ENCODE results near the gene SLCO2A1.

SLCO2A1 gene

GRCh38 chr3:133999891-134000685 is 29.6 kb downstream of the SLCO2A1 start:
- DNase-seq (ENCODE audit: low read depth in 2 of 2): no peak

DNA sequence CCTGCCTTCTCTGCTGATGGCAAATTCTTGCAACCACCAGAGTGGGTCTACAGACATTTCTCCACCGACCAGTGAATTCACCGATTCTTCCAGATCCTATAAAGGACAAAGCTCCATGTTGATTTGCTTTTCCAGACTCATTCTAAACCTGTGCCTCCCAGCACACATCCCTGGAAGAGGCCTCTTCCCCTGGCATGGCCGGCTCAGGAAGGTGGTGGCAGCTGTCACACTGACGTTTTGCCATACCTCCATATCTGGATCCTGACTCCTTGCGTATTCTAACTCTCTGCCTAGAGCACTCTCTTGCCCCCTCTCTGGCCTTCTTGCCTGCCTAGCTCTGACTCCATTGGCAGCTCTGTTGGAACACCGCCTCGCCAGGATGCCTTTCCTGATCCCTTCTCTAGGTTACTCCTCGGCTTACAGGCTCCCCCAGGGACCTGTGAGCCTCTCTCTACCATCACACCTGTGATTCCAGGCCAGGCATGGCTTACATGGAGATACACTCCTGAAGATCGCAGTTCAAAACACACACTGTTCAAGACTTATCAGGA is 31.0 kb downstream of the SLCO2A1 start:
- no peak for DNase-seq (ENCODE audit: low read depth in 2 of 2)

GRCh38 chr3:133997871-133998635 is 31.7 kb downstream of the SLCO2A1 start:
- DNase-seq (ENCODE audit: low read depth in 2 of 2): no peak

- no peak for DNase-seq (ENCODE audit: low read depth in 2 of 2)
These were observed 32.7 kb downstream of the SLCO2A1 start for GRCh38 chr3:133996996-133997395.

DNA sequence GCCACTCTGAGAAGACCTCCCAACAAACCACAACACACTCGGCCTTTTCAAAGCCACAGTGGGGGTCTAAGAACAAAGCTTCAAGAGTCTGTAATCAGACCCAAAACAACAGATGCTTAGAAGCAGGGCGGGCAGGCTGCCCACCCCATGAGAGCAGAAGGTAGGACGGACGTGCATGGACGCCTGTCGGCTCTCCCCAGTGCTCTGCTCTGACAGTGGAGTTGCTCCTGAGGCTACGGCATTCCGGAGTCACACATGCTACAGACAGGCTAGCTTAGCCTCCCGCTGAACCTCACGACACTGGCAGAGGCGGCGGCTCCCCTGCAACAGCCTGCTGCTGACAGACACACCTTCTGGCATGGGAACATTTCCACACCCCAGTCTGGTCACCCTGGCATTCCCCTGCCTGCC is 33.5 kb downstream of the SLCO2A1 start:
- no peak for DNase-seq (ENCODE audit: low read depth in 2 of 2)

DNA sequence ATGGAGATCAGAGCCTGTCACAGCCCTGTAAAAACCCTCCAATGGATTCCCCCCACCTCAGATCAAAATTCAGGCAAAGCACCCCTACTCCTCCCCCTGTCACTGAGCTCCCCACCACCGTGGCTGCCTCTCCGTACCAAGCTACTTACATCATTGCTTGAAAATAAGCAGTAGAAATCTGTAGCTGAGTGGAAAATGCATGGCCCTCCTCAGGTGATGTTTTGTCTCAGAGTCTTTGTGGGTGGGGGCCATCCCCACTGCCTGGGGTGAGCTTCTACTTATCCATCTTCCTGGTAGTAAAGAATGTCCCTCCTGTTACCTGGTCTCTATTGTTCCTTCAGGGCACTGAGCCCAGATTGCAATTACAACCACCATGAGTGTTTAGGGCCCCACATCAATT is 34.5 kb downstream of the SLCO2A1 start:
- no peak for DNase-seq (ENCODE audit: low read depth in 2 of 2)

GRCh38 chr3:133994166-133994890 is 35.4 kb downstream of the SLCO2A1 start:
- no peak for DNase-seq (ENCODE audit: low read depth in 2 of 2)

- DNase-seq (ENCODE audit: low read depth in 2 of 2): no peak
These were observed 36.6 kb downstream of the SLCO2A1 start for GRCh38 chr3:133992951-133993620.

- no peak for DNase-seq (ENCODE audit: low read depth in 2 of 2)
These were observed 37.3 kb downstream of the SLCO2A1 start for GRCh38 chr3:133992381-133992780.

- no peak for DNase-seq (ENCODE audit: low read depth in 2 of 2)
These were observed 38.1 kb downstream of the SLCO2A1 start for GRCh38 chr3:133991637-133992036.

DNA sequence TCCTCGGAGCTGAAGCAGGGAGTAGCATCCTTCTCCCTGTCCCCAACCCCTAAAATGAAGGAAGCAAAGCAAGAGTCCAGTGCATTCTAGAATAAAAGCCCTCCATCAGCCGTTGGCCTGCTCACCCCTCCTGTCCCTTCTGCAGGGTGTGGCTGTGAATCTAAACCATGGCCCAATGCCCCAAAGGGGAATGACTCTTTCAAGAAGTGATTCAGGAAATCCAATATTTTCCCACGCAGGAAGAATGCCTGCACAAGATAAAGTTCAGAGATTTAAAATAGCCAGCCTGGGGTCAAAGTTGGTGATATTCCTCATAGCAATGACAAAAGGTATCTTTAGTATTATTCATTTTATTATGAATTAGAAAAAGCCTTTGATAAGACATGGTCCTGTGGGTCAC is 38.5 kb downstream of the SLCO2A1 start:
- no peak for DNase-seq (ENCODE audit: low read depth in 2 of 2)

- no peak for DNase-seq (ENCODE audit: low read depth in 2 of 2)
These were observed 39.6 kb downstream of the SLCO2A1 start for GRCh38 chr3:133989936-133990702.

DNA sequence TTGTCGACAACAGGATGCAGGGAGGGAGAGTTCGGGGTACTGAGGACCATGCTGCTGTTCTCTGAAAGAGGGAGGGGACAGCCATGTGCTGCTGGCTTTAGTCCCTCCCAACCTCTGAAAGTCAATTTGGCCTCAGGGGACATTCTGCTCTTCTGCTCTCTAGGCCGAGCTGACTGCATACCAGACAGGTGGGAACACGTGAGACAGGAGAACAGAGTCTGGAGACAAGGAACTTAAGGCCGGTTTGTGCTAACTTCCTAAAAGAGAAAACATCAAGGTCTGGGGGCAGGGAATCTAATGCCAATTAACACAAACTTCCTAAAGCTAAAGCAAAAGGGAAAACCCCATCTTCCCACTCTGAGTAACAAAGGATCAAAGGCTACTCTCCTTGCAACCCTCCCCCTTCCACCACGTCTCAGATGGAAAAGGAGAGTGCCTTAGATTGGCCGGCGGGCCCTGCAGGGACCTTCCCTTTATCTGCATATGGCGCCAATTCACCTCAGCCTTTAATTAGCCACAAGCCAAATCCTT is 41.0 kb downstream of the SLCO2A1 start:
- no peak for DNase-seq (ENCODE audit: low read depth in 2 of 2)

DNA sequence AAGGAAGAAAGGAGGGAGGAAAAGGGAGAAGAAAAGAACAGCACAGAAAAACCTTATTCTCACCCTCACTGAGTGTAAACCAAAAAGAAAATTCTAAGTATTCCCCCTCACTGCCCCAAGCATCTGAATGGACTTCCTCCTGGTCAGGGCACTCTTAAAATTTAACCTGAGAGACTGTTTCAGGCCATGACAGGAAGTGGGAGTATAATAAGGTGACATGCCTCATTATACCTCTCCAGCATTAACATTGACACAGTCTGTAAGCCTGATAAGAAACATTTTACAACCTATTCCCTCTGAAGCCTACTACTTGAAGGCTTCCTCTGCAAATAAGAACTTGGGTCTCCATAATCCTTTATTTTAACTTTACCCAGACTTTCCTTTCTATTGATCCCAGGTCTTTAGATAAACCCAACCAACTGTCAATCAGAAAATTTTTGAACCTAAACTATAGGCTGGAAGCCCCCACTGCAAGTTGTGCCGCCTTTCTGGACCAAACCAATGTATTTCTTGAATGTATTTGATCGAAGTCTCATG is 41.7 kb downstream of the SLCO2A1 start:
- DNase-seq (ENCODE audit: low read depth in 2 of 2): no peak

GRCh38 chr3:133987136-133987535 is 42.6 kb downstream of the SLCO2A1 start:
- DNase-seq (ENCODE audit: low read depth in 2 of 2): no peak

DNA sequence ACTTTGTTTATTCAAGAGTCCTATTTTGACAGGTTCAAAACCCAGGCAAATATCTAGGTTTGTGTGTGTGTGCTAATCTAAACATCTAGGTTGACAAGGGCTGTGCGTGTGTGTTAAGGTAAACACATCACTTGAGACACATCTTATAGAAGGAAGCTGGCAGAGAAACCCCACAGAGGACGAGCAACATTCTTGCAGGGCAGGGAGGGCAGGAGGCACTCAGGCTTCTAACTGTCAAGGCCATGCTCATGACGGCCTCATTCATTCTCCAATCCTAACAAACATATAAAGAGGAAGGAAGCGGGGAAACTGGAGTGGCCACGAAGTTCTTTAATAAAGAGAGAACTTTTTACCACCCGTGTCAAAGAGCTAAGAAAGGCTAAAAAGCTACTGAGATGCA is 43.4 kb downstream of the SLCO2A1 start:
- no peak for DNase-seq (ENCODE audit: low read depth in 2 of 2)

- no peak for DNase-seq (ENCODE audit: low read depth in 2 of 2)
These were observed 44.8 kb downstream of the SLCO2A1 start for GRCh38 chr3:133984975-133985374.

DNA sequence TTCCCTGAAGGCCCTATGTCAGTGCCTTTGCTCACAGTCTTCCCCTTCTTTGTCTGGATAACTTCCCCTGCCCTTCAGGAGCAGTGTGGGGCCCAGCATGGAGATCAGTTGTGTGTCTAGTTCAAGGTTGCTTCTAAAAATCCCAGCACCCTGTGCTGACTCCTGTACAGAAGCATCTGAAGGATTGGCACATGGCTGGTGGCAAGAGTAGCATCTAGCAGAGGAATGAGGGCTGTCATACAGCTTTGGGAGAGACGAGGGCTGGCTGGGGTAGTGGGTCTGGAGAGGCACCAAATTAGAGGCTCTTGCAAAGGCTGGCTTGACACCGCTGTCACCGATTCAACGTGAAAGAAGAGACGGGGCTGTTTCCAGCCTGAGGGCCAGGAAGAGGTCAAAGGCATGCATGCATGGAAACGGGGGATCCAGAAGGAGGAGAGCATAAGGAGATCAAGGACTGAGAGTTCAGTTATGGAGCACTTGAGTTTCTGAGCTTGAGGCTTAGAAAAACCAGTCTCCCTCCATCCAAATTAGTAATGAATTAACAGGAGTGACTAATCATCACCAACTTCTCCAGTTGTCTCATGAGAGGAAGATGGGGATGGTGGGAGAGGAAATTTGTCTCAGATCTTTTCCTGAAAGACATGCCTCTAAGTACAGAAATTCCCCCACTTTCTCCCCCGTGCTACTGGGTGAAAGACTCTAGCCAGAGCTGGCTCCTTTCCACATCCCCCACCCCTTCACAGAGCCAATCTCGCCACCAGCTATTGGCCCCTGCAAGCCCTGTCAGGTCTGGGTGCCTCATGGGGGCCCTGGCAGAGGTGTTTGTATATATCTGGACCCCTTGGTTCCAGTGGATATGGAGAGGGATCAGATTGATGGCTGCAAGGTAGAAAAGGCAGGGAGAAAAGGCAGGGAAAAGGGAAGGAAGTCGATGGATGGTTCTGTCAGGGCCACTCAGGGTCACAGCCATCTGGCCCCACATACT is 45.9 kb downstream of the SLCO2A1 start:
- no peak for DNase-seq (ENCODE audit: low read depth in 2 of 2)

- DNase-seq (ENCODE audit: low read depth in 2 of 2): no peak
These were observed 46.6 kb downstream of the SLCO2A1 start for GRCh38 chr3:133983126-133983525.
